ENCODE measurements around the gene SLC6A18. TPM values are rescaled to one million over a fixed set of nuclear protein-coding genes. Genes with fewer than 3 reads are reported as not detected.

SLC6A18 gene
- total and polyA plus RNA-seq, 9 of the 15 experiments (the other 6 are each of a cell fraction or from before 2014, with no cell fraction given), result not detected

GRCh38 chr5:1185629-1186350 lies 39.4 kb upstream of the SLC6A18 start (continued):
- 0 out of 4 replicates have a peak, but pooled peaks of 1 of the 2 experiments have one; percentile 13 for TF ChIP-seq MLX (CRISPR knock-in tag; conservative IDR thresholded peaks at IDR 0.05)
- no peak for TF ChIP-seq HDAC8 (tag; IDR thresholded peaks at IDR 0.05)
- TF ChIP-seq SNIP1 (IDR thresholded peaks at IDR 0.05; ENCODE audit: low read depth), result no peak
- no peak for TF ChIP-seq TSC22D4 (tag; IDR thresholded peaks at IDR 0.05)
- no peak for TF ChIP-seq CBX2 (IDR thresholded peaks at IDR 0.05; ENCODE audit: insufficient read depth, low read length, poor library complexity, severe bottlenecking)
- no peak for TF ChIP-seq CHD7 (IDR thresholded peaks at IDR 0.05; ENCODE audit: low read depth, low read length)
- TF ChIP-seq BCOR (IDR thresholded peaks at IDR 0.05), result peak; percentile 81
- TF ChIP-seq ZNF212 (CRISPR knock-in tag; IDR thresholded peaks at IDR 0.05), result no peak
- TF ChIP-seq KDM5B (IDR thresholded peaks at IDR 0.05; ENCODE audit: insufficient replicate concordance, low read depth, low read length), result peak; percentile 56
- peak; percentile 83 for TF ChIP-seq ZNF449 (CRISPR knock-in tag; IDR thresholded peaks at IDR 0.05)
- peak; percentile 62; the same call in 1 of the 2 replicates for TF ChIP-seq ZNF133 (CRISPR knock-in tag; IDR thresholded peaks at IDR 0.05)
- no peak for TF ChIP-seq SREBF2 (CRISPR knock-in tag; IDR thresholded peaks at IDR 0.05)
- TF ChIP-seq CBX5 (IDR thresholded peaks at IDR 0.05; ENCODE audit: borderline replicate concordance, low read depth), result 0 out of 2 replicates have a peak, but pooled peaks have one; percentile 9
- TF ChIP-seq CGGBP1 (CRISPR knock-in tag; IDR thresholded peaks at IDR 0.05), result no peak

All from K562 (cell line).